ENCODE data around the gene ZCCHC4.

Gene ZCCHC4, protein sequence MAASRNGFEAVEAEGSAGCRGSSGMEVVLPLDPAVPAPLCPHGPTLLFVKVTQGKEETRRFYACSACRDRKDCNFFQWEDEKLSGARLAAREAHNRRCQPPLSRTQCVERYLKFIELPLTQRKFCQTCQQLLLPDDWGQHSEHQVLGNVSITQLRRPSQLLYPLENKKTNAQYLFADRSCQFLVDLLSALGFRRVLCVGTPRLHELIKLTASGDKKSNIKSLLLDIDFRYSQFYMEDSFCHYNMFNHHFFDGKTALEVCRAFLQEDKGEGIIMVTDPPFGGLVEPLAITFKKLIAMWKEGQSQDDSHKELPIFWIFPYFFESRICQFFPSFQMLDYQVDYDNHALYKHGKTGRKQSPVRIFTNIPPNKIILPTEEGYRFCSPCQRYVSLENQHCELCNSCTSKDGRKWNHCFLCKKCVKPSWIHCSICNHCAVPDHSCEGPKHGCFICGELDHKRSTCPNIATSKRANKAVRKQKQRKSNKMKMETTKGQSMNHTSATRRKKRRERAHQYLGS

DNA sequence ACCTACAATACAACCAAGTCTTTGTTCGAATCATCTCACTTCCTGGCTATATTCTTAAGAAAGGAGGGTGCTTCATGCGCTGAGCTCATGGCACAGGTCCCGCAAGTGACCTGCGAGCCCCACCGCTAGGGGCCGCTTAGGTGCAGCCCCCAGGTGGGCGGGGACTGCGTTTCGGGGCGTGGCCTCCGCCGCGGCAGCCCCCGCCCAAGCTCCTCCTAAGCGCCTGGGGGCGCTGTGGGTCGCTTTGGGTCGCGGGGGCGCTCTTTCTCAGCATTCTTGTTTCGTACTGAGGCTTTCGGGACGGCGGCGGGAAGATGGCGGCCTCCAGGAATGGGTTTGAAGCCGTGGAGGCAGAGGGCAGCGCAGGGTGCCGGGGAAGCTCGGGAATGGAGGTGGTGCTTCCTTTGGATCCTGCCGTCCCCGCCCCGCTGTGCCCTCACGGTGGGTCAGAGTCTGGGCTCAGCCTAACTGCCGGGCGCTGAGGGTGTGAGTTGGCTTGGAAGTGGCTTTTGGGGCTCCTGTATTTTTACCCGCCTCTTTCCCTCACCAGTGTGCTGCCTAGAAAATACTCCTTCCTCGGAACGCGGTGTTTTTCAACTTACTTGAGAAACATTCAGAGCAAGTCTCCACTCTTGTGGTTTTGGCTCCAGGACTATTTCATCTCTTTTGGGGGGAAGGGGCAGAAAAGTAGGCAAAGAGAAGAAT is at the start of gene ZCCHC4:
Gene ZCCHC4 (plus strand): TSS at position 279 of the 705 bp plus-strand sequence. CDS start 36 bp downstream, at position 315.
- peak; percentile 77 to 82 (median 81) for DNase-seq (ENCODE audit: low read depth in 2 of 3, low spot score in 1 of 3)

DNA sequence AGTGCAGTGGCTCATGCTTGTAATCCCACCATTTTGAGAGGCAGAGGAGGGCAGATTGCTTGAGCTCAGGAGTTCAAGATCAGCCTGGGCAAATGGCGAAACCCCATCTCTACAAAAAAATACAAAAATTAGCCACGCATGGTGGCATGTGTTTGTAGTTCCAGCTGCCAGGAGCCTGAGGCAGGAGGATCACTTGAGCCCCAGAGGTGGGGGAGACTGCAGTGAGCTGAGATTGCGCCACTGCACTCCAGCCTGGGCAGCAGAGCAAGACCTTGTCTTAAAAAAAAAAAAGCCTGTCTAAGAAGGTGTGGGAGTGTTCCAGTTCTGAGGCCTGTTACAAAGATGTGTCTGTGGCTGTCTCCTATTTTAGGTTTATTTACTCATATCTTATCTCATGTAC is 40.7 kb upstream of the ZCCHC4 start:
- no peak for DNase-seq (ENCODE audit: low read depth in 2 of 3, low spot score in 1 of 3)

DNA sequence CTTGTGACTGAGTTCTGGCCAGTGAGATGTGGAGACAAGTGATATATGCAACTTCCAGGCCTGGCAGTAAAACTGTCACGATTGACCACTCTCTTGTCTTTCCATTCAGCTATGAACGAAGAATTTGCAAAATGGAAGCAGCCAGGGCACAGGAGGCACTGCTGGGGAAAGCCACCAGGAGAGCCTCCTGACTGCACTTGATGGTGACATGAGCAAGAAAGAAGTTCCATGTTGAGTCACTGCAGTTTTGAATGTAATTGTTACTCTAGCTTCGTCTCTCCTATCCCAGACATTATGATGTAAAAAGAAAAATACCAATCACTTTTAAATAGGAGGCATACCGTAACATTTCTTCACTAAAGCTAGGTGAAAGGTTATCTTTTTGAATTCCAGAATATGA is 32.4 kb upstream of the ZCCHC4 start:
- no peak for DNase-seq (ENCODE audit: low read depth in 2 of 3, low spot score in 1 of 3)

DNA sequence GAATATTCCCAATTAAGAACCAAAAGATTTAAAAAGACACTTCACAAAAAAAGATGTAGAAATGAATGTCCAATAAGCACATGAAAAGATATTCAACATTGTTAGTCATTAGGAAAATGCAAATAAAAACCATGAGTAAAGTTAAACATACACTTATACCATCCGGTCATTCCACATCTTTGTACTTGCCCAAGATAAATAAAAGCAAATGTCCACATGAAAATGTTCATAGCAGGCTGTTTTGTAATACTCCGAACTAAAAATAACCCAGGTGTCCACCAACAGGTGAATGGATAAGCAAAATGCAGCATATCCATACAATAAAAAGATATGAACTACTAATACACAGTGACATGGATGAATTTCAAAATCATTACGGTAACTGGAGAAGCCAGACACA is 28.6 kb upstream of the ZCCHC4 start:
- DNase-seq (ENCODE audit: low read depth in 2 of 3, low spot score in 1 of 3) = no peak

DNA sequence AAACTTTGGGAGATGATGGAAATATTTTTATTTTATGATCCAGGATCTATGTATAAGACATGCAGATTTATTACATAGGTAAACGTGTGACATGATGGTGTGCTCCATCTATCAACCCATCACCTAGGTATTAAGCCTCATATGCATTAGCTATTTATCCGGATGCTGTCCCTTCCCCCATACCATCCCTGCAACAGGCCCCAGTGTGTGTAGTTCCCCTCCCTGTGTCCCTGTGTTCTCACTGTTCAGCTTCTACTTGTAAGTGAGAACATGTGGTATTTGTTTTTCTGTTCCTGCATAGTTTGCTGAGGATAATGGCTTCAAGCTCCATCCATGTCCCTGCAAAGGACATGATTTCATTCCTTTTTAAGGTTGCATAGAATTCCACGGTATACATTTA is 28.1 kb upstream of the ZCCHC4 start:
- DNase-seq (ENCODE audit: low read depth in 2 of 3, low spot score in 1 of 3) = no peak

DNA sequence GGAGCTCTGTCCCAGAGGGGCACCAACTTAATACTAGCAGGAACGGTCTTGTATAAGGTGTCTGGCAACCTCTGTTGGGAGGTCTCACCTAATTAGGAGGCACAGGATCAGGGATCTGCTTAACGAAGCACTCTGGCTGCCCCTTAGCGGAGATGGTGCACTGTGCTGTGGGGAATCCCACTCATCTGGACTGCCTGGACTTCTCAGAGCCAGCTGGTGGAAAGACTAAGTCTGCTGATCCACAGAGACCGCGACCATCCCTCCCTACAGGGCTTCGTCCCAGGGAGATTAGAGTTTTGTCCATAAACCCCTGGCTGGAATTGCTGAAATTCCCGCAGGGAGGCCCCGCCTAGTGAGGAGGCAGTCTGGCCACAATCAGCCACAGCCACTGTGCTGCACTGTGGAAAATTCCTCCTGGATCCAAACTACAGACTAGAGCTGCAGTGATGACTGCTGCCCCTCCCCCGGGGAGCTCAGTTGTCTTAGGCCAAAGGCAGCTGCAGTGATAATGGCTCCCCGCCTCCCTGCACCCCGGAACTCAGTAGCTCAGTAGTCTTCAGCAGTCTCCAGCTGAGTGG is 22.0 kb upstream of the ZCCHC4 start:
- no peak for DNase-seq (ENCODE audit: low read depth in 2 of 3, low spot score in 1 of 3)

DNA sequence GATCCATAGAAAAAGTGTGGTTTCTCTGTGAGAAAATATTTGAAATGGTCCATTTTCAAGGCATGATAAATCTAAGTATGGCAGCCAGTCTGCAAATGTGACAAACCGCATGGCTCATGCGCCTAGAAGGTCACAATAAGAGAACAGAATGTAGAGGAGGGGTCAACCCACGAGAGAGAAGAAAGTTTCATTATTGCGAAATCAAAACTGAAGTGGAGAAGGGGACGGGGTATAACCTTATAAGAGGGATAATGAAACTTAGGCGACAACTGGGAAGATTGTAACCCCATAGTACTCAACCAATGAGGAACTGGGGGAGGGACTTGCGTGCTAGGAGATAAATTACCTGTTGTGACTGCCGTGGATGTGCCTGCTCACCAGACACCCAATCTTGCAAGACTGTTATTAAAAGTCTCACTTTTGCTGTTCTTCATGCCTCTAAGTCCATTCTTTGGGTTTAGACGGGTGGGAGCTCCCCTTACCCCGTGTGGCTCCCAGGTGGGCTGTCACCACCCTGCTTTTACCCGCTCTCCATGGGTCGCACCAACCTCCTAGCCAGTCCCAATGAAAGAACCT is 21.3 kb upstream of the ZCCHC4 start:
- DNase-seq (ENCODE audit: low read depth in 2 of 3, low spot score in 1 of 3) = no peak

DNA sequence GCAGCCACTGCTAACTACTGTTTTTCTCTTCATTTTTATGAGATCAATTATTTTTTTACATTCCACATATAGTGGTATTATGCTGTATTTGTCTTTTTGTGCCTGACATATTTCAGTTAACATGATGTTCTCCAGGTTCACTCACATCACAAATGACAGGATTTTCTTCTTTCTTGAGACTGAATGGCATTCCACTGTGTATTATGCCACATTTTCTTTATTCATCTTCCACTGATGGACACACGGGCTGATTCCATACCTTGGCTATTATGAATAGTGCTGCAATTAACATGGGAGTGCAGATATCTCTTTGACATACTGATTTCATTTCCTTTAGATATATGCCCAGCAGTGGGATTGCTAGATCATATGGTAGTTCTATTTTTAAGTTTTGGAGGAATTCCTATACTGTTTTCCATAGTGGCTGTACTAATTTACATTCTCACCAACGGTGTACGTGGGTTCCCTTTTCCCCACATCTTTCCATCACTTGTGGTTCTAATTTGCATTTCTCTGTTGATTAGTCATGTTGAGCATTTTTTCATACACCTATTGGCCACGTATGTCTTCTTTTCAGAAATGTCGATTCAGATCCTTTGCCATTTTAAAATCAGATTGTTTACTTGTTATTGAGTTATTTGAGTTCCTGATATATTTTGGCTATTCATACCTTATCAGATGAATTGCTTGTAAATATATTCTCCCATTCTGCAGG is 14.9 kb upstream of the ZCCHC4 start:
- DNase-seq (ENCODE audit: low read depth in 2 of 3, low spot score in 1 of 3) = no peak

DNA sequence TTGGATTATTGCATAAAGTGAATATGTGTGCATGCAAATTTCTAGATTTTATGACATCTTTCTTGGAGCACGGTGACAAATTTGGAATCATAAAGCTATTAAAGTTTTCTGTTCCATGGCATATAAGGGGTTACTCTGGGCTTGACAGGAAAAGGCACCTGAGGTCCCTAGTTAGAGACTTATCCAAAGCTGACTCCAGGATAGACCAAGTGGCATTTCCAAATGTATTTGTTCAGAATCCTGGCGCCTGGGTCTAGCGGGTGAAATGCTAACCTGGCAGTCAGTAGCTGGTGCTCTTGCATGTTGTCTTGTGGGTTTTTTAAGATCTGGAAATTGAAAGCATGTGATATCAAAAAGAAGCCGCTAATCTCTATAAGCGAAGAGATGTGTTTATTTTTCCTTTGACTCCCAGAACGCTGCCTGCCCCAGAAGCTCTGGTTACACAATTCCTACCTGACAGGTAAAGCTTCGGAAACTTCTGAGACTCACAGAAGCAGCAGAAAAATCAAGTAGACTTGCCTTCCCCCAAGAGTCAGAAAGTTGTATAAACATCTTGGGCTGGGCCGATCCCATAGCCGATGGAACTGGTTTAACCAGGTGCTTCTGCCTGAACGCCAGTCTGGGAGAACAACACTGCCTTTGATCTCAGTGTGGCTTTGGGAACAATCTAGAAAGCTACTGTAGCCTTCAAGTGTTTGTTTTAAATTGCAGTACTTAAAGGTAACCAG is 12.9 kb upstream of the ZCCHC4 start:
- no peak for DNase-seq (ENCODE audit: low read depth in 2 of 3, low spot score in 1 of 3)

DNA sequence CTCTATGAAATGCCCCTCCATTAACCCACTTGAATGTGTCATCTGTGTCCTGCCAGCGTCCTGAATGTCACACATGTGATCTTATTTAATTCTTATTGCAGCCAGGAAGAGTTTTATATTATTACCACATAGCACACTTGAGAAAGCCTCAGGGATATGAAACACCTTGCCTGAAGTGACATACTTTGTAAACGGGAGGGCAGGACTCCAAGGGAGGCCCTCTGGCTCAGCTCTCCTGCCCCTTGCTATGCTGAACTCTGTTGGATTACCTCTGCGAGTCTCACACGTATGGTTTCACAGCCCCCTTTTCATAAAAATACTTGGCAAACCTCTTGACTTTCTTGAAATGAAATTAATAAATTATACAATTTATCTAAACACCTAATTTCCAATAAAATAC is 11.1 kb upstream of the ZCCHC4 start:
- DNase-seq (ENCODE audit: low read depth in 2 of 3, low spot score in 1 of 3) = no peak

DNA sequence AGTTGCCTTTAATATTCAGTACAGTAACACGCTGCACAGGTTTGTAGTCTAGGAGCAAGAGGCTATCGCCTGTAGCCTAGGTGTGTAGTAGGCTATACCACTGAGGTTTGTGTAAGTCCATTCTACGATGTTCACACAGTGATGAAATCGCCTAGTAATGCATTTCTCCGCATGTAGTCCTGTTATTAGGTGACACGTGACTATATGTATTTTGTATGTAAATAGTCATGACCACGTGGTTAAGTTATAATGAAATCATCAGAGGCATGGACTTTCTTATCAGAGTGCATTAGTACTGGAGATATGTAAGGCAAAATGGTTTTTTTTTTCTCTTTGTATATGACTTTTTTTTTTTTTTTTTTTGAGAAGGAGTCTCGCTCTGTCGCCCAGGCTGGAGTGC is 9.9 kb upstream of the ZCCHC4 start:
- no peak for DNase-seq (ENCODE audit: low read depth in 2 of 3, low spot score in 1 of 3)

DNA sequence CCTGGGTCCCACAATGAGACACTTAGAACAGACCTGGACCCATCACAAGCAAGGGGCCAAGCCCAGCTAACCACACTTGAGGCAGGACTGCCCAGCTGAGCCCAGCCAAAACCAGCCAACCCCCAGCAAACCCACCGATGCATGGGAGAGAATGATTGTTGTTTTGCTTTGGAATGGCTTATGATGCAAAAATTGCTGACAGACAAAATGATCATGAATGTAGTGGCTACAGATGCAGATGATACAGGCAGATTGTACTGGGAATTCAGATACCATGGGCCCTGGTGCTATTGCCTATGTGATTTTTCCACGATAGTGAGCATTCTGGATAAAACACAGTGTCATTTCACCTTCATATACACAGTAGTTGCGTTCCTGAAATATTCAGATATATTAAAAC is 9.0 kb upstream of the ZCCHC4 start:
- DNase-seq (ENCODE audit: low read depth in 2 of 3, low spot score in 1 of 3) = no peak

DNA sequence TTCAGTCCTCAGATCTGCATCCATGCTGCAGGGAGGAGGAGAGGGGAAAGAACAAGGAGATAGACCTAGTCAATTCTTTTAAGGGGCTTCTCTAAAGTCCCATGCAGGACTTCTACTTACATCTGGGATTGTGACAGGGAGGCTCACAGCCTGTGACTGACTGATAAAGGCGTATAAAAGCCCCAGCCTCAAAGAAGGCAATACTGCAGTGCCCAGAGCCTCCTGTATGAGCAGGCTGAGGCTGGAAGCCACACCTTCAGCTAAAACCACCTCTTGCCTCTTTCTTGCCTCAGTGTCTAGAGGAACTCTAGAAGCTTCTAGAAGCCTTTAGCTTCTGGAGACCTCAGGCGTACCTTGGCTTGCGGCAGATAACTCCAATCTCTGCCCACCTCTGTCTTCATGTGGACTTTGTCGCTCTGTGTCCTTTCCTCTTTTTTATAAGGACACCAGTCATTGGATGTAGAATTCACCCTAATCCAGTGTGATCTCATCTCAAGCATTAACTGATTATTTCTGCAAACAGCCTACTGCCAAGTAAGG is 6.0 kb upstream of the ZCCHC4 start:
- no peak for DNase-seq (ENCODE audit: low read depth in 2 of 3, low spot score in 1 of 3)

DNA sequence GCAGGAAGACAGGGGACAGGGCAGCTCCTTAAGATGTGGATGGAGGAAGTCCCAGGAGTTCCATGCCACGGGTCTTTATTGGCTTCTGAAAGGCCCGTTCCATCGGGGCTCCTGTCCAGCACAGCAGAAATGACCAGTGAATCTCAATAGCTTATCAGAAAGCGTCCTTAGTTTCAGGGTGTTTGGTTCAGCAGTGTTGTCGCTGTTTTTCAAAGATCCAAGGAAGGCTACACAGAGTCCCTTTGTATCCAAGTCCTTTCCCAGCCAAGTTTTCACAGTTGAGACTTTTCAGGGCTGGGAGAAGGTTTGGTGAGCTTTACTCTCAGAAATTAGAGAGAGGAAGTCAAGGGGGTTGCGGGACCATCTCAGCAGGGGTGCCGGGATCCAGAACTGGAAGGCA is 5.0 kb upstream of the ZCCHC4 start:
- DNase-seq (ENCODE audit: low read depth in 2 of 3, low spot score in 1 of 3) = no peak

DNA sequence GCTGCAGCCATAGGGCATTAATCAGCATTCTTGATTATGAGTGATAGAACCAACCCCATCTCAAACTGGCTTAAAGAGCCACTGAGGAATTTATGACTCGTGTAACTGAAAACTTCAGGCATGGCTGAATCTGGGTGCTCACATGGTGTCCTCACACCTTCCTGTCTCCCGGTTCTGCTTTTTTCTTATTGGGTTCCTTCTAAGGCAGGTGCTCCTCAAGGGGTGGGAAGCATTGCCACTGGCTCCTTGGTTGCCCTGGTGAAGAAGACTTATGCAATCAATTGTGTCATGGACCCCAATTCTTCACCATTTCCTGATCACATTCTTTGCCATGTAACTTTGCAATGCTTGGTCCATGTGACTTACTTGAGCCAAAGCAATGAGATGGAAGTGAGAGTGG is 4.3 kb upstream of the ZCCHC4 start:
- DNase-seq (ENCODE audit: low read depth in 2 of 3, low spot score in 1 of 3) = no peak

DNA sequence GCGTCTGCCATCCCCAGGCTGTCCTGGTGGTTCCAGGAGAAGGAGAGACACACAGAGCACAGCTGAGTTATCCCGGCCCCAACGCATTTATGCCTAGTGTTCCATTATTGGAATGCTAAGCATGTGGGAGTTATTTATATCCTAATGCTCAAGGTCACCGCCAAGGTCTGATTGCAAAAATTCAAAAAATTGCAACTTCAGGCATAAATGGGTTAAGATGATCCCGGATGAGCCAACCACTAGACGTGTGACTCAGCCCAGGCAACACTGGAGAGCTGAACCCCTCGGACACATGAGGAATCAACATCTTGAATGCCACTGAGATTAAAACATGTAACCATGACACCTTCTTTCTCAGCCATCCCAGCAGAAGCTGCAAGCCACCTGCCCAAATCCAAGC is 3.8 kb upstream of the ZCCHC4 start:
- no peak for DNase-seq (ENCODE audit: low read depth in 2 of 3, low spot score in 1 of 3)

DNA sequence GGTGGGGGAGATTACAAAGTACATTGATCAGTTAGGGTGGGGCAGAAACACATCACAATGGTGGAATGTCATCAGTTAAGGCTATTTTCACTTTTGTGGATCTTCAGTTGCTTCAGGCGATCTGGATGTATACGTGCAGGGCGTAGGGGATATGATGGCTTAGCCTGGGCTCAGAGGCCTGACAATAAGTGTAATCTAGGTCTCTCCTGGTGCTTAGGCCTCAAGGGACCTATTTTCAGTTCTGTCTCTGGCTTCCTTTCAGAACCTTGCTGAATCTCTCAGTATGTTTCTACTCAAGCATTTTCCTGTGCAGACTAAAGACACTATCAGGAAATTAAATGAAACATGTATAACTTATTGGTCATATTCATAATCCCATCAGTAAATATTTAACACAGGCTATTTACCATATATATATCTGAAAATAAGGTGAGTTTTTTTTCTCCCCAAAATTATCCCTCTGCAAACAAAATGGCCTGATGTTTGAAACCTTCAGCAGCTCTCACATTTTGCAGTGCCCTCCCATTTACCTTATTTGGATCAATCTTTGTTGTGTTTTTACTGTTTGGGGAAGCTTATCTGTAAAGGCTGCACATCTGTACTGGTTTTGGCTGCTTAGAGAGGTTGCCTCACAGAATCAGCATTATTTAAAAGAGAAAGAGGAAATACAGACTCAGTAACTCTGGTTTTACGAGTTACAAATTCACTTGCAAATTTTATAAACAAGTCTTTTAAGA is 2.3 kb upstream of the ZCCHC4 start:
- no peak for DNase-seq (ENCODE audit: low read depth in 2 of 3, low spot score in 1 of 3)

DNA sequence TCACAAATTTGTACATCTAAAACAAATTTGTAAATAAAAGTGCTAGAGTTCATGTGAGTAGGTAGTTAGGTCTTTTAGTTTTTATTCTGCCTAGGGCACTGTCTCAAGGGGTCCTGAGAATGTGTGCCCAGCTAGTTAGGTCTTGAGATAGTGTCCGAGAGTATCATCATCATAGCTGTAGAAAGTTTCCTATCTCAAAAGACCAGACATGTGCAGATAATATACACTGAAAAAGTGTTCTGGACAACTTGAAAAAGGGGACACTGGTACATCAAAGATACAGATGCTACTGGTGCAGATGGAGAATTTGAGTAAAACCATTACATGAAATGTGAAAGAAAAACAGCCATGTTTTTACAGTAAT is 1.8 kb upstream of the ZCCHC4 start:
- no peak for DNase-seq (ENCODE audit: low read depth in 2 of 3, low spot score in 1 of 3)

DNA sequence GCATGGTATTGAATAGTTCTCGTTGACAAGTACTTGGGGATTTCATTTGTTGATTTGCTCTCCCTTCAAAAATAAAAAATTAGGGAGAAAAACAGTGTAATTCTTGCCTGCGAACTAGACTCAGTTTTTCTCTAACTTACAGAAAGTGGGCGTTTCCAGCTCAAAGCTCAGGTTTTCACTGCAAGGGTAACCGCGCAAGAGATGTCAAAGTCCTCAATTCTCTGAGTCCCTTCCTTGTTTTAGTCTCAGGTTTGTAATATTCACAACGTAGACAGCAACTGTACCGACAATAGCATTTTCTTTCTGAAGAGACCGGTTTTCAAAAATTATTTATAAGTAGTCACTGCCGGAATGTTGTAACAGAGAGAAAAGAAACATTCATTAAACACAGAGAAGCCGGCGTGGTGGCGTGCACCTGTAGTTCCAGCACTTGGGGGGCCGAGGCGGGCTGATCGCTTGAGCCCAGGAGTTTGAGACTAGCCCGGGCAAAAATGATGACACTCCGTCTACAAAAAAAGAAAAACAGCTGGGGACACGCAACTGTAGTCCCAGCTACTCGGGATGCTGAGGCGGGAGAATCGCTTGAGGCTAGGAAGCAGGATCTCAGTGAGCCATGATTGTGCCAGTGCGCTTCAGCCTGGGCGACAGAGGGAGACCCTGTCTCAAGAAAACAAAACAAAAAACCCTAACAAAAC is 774 bp downstream of the ZCCHC4 start:
- DNase-seq (ENCODE audit: low read depth in 2 of 3, low spot score in 1 of 3) = no peak

Measured in stimulated activated CD4-positive, alpha-beta T cell treated with anti-CD3 and anti-CD28 coated beads, Interleukin-12 subunit alpha, Interleukin-12 subunit beta, amount 100 ng/mL, for 48 hours (primary cell).